ENCODE results near the gene PLXNC1.

PLXNC1 gene

DNA sequence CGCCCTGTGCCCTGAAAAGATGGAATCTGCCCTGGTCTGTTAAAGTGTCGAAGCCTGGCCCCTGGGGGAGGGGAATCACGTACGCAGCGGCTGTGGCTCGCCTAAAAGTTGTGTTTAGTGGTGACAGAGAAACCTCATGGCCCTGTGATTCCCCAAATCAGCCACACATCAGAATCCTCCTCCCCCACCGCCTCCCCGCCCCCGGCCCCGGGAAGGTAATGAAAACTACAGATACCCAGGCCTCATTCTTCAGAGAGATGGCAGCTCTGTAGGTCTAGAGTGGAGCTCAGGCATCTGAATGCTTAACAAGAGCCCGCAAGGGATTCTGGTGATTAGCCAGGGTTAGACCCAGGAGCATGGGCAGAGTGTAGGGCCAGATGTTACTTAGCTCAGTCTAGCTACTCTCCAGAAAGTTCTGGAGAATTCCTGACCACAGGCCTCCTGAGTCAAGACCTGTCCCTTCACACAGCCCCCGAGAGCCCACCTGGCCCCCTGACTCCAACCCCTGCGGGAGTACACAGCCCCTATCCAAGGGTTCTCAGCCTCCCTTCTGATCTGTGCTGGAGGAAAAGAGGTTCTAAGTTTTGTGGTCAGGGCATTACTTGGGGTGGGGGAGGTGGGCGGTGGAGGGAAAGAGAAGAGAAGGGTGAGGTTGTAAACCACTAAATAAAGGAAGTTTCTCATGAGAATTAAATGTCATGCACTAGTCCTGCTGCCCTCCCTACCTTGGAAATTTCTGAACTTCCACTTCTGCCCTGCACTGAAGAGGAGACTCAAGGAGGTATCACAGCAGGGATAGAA lies 114.8 kb downstream of the PLXNC1 start:
- intact Hi-C loops (cut with micrococcal nuclease), result loop anchor here (10.0 kb wide), 1 partner anchor 108 kb away; no protein-coding TSS in a partner anchor
- H3K36me3 Mint-ChIP-seq (ENCODE audit: low read depth), result no peaks in the 10 kb centered on the region
- H3K9me3 Mint-ChIP-seq, result no peaks in the 10 kb centered on the region
- H3K27me3 Mint-ChIP-seq, result no peaks in the 10 kb centered on the region
- H3K4me3 Mint-ChIP-seq, result peak overlapping the region; percentile 73
- peak overlapping the region; percentile 89 for H3K27ac Mint-ChIP-seq
- H3K4me1 Mint-ChIP-seq (ENCODE audit: low read depth), result peaks cover 54% of the 10 kb centered on the region

DNA sequence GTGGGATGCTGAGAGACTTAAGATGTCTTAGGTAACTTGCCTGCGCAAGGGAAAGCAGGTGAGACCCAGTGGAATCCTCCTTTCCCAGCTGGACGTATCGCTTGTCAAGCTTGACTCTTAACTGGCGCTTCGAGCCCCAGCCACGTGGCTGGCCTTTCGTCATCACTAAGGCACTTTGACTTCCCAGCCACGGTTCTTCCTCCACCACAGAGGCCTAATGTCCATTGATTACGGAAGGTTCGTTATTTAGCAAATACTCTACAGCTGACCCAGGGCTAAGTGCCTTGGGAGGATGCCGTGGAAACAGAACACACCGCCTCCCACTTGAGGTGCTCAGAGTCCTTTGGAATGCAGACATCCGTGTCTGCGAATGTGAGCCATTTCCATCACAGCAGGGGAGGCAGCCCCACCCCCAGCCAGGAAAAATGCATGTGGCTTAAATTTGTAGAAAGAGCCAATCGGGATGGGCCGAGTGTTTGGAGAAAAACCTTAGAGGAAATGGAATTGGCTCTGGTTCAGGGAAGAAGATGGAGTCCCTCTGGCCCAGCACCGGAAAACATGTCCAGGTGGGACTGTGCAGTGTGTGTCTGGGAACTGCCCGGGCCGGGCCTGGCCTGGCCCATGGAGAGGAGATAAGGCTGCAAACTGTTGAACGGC lies 115.7 kb downstream of the PLXNC1 start:
- no peaks in the 10 kb centered on the region for H3K36me3 Mint-ChIP-seq (ENCODE audit: low read depth)
- intact Hi-C loops (cut with micrococcal nuclease), result loop anchor here (10.0 kb wide), 1 partner anchor 109 kb away; no protein-coding TSS in a partner anchor
- H3K27ac Mint-ChIP-seq, result peak overlapping the region; percentile 89
- H3K9me3 Mint-ChIP-seq, result no peaks in the 10 kb centered on the region
- no peak overlapping the region for H3K4me3 Mint-ChIP-seq
- no peaks in the 10 kb centered on the region for H3K27me3 Mint-ChIP-seq
- peaks cover 54% of the 10 kb centered on the region for H3K4me1 Mint-ChIP-seq (ENCODE audit: low read depth)

DNA sequence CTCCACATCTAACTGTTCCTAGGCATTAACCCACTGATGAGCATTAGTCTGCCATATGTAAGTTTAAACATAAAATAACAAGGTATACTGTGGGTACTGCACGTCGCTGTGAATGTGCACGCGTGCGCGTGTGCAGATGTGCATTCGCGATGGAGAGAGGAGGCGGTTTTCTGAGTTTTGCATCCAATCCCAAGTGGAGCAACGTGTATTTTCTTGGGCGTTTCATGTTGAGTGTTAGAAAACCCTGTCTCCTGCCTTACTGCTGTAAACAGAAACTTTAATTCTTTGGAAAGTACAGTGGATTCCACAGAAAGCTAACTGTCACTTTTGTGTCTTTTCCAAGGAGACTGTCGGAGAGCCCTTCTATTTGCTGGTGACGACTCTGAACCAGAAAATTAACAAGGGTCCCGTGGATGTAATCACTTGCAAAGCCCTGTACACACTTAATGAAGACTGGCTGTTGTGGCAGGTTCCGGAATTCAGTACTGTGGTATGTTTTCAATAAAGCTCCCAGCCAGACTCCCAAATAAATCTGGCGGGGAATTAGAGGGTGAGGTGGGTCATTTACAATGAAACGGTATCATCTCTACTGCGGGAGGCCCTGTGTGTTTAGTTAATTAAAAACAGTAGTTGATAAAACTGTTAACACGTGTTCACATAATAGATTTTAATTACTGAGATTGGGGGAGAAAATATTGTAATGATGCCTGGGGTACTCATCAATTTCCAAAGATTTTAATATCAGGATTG lies 116.5 kb downstream of the PLXNC1 start:
- intact Hi-C loops (cut with micrococcal nuclease), result loop anchor here (10.0 kb wide), 1 partner anchor 110 kb away; no protein-coding TSS in a partner anchor
- H3K9me3 Mint-ChIP-seq, result no peaks in the 10 kb centered on the region
- peaks cover 54% of the 10 kb centered on the region for H3K4me1 Mint-ChIP-seq (ENCODE audit: low read depth)
- H3K27me3 Mint-ChIP-seq, result no peaks in the 10 kb centered on the region
- H3K27ac Mint-ChIP-seq, result no peak overlapping the region
- no peak overlapping the region for H3K4me3 Mint-ChIP-seq
- H3K36me3 Mint-ChIP-seq (ENCODE audit: low read depth), result no peaks in the 10 kb centered on the region

DNA sequence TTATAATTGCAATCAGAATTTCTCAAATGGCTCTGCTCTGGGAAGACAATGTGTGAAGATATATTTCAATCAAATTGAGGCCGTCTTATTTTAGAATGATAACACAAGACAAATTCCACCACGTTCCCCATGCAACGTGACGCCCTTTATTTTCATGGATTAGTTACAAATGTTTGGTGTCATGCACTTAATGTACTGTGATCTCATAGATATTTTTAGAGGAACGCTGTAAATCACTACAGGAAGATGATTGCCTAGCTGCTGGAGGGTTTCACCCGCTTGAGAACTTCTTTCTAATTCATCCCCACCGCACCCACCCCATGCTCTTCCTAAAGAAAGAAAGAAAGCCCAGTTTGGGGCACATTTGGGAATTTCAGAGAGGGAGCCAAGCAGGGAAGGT lies 117.2 kb downstream of the PLXNC1 start:
- H3K9me3 Mint-ChIP-seq, result no peaks in the 10 kb centered on the region
- H3K27me3 Mint-ChIP-seq, result no peaks in the 10 kb centered on the region
- H3K27ac Mint-ChIP-seq, result peak overlapping the region; percentile 24
- H3K4me1 Mint-ChIP-seq (ENCODE audit: low read depth), result peaks cover 54% of the 10 kb centered on the region
- no peak overlapping the region for H3K4me3 Mint-ChIP-seq
- intact Hi-C loops (cut with micrococcal nuclease), result loop anchor here (10.0 kb wide), 1 partner anchor 111 kb away; no protein-coding TSS in a partner anchor
- H3K36me3 Mint-ChIP-seq (ENCODE audit: low read depth), result no peaks in the 10 kb centered on the region

DNA sequence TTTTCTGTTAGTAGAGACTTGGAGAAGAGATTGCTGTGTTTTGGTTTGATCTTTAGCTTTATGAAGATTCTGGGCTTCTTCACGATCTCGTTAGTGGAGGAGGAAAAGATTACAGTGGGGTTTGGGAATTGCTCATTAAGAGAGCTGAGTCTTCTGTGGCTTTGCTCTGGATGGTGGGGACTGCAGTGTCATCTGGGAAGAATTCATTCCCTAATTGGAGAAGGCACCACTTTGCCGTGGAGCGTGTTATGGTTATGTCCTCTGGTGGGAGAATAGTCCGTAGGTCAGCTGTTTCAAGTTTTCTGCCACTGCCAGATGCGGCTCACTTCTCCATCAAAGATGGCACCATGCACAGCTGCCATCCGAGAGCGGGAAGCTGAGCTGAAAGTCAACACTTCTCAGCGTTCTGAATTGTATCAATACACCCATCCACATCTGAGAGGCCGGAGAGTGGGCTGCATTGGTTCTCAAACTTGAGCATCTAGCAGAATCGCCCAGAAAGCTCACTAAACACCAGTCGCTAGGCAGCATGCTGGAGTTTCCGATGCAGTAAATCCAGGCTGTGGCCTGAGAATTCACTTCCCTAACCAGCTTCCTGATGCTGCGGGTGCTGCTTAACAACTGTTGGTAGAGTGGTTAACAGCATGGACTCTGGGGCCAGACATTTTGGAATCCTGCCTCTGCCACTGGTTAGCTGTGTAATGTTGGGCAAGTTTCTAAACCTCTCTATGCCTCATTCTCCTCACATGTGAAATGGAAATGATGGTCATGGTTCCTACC lies 117.8 kb downstream of the PLXNC1 start:
- Mint-ChIP-seq H3K4me1 (ENCODE audit: low read depth) (peaks cover 60% of the 10 kb centered on the region), H3K27ac (peak overlapping the region; percentile 24), H3K27me3 (no peaks in the 10 kb centered on the region), H3K4me3 (no peak overlapping the region), H3K36me3 (ENCODE audit: low read depth) (no peaks in the 10 kb centered on the region), H3K9me3 (no peaks in the 10 kb centered on the region)
- intact Hi-C loops (cut with micrococcal nuclease), result loop anchor here (10.0 kb wide), 1 partner anchor 111 kb away; no protein-coding TSS in a partner anchor

DNA sequence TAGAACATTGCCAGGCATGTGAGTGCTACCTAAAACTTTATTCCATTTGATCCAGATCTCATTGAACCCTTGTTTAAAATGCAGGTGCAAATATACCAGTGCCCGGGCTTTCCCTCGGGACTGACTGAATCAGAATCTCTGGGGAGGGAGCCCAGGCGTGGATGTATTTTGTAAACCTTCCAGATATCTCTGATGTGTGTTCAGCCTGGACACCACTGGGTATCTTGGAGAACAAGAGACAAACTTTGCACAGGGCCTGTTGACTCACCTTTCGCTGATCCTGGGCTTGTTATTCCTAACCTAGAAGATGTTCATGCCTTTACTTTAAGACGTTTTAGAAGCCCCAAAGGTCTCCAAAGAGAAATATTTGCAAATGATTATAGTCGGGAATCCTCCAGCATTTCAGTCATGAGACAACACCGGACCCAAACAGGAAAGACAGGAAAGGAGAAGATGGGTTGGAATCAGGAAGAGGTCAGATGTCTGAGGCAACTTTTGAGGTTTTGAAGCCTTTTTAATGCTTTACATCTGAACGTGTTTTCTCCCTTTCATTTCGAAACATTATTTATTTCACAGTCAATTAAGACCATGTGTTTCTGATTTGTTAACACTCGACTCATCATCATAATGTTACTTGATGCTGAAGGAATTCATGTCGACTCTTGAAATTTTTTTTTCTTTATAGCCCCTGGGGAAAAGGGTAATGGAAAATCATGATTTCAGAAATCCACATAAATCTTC lies 118.6 kb downstream of the PLXNC1 start:
- intact Hi-C loops (cut with micrococcal nuclease), result loop anchor here (10.0 kb wide), 1 partner anchor 112 kb away; no protein-coding TSS in a partner anchor
- Mint-ChIP-seq H3K4me1 (ENCODE audit: low read depth) (peaks cover 65% of the 10 kb centered on the region), H3K27ac (peak overlapping the region; percentile 24)

DNA sequence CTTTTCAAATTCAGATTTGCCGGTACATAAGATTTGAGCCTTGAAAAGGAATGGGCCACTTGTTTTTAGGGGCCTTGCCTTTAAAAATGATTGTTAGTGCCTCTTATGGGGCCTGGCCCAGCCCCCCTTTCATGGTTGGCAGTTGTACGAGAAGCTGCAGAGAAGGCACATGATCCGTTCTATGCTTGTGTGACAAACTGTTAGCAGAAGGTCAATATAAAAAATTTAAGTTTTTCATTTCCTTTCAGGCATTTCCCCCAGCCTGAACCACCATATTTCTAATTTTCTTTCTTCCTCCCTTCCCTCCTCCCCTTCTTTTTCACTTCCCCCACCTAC lies 119.1 kb downstream of the PLXNC1 start:
- H3K27ac Mint-ChIP-seq, result peak overlapping the region; percentile 24
- no peaks in the 10 kb centered on the region for H3K27me3 Mint-ChIP-seq
- H3K9me3 Mint-ChIP-seq, result peaks cover 7% of the 10 kb centered on the region
- no peaks in the 10 kb centered on the region for H3K36me3 Mint-ChIP-seq (ENCODE audit: low read depth)
- intact Hi-C loops (cut with micrococcal nuclease), result loop anchor here (10.0 kb wide), 1 partner anchor 113 kb away; no protein-coding TSS in a partner anchor
- H3K4me3 Mint-ChIP-seq, result no peak overlapping the region
- peaks cover 65% of the 10 kb centered on the region for H3K4me1 Mint-ChIP-seq (ENCODE audit: low read depth)

More for the DNA sequence above, 118.6 kb downstream of the PLXNC1 start:
- no peaks in the 10 kb centered on the region for H3K27me3 Mint-ChIP-seq
- H3K36me3 Mint-ChIP-seq (ENCODE audit: low read depth), result no peaks in the 10 kb centered on the region
- H3K9me3 Mint-ChIP-seq, result peaks cover 2% of the 10 kb centered on the region
- H3K4me3 Mint-ChIP-seq, result no peak overlapping the region

DNA sequence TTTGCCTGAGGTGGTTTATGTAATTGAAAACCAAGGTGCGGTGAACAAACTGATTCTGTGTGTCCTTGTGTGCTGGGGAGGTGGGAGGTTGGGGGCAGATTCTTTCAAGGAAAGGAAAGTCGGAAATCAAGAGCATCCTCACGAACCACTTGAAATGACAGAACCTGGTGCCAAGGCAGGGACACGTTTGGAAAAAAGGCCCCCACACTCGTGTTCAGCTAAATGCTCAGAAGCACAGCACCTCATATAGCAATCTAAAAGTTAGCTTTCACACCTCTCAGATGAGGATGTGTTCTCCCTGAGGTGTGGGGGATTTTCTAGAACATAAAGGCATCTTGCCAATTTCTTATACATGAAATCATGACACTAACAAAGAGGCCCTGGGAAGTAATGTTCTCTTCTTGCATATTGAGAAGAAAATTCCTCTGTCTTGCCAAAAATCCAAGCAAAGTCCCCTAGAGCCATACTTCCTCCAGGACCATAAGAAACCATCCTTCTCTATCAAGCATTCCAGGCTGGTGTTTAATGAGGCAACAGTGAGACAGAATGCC lies 119.6 kb downstream of the PLXNC1 start:
- Mint-ChIP-seq H3K27ac (peak overlapping the region; percentile 24), H3K36me3 (ENCODE audit: low read depth) (no peaks in the 10 kb centered on the region), H3K27me3 (no peaks in the 10 kb centered on the region), H3K4me3 (no peak overlapping the region), H3K4me1 (ENCODE audit: low read depth) (peaks cover 62% of the 10 kb centered on the region), H3K9me3 (peaks cover 8% of the 10 kb centered on the region)
- intact Hi-C loops (cut with micrococcal nuclease), result loop anchor here (10.0 kb wide), 1 partner anchor 113 kb away; no protein-coding TSS in a partner anchor

DNA sequence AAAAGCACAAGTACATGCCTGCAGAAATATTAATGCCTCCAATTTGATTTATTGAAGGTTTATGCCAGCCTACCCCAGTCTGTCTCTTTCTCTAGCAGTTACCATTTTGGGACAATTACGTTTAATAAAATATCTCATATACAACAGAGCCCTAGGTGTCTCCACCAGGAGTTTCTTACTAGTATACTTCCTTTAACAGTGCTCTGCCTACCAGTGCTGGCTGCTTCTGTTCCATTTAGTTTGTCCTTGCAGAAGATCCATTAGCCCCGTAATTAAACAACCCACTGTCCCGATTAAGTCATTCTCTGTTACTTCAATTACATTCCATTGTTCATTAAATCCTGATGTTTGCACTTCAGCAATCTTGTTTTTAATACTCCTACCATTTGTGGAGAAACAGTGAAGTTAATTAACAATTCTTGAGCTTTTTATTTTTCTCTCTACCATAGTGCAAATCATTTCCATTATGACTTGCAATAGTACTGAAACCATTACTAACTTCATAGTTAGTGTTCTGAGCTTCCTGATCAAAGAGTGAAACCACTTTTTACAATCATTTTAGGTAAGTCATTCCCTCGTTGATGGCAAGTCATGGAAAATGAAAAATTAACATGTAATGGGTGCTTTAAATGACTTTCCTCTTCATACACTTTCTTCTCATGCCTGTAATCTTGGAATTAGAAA lies 121.1 kb downstream of the PLXNC1 start:
- Mint-ChIP-seq H3K9me3 (peaks cover 8% of the 10 kb centered on the region), H3K4me3 (no peak overlapping the region), H3K27me3 (no peaks in the 10 kb centered on the region), H3K4me1 (ENCODE audit: low read depth) (peaks cover 48% of the 10 kb centered on the region), H3K27ac (no peak overlapping the region), H3K36me3 (ENCODE audit: low read depth) (no peaks in the 10 kb centered on the region)
- intact Hi-C loops (cut with micrococcal nuclease), result loop anchor here (10.0 kb wide), 1 partner anchor 115 kb away; no protein-coding TSS in a partner anchor

DNA sequence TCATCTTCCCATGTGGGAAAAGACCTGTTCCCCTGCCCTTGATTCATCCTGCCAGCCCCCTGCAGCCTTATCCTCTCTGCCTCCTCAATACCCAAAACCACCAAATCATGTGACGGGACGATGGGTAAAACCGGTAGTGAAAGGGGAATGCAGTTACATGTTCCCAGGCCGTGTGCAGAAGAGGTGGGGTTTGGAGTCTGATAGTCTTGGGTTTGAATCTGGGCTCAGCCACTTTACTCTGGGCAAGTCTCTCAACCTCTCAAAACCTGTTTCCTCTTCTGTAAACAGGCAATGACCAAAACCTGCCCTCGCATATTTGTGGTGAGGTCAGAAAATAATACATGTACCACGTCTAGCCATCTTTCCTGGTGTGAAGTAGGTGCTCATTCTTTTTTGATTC lies 123.0 kb downstream of the PLXNC1 start:
- Mint-ChIP-seq H3K27ac (no peak overlapping the region), H3K4me3 (no peak overlapping the region), H3K9me3 (peaks cover 8% of the 10 kb centered on the region), H3K27me3 (no peaks in the 10 kb centered on the region), H3K36me3 (ENCODE audit: low read depth) (no peaks in the 10 kb centered on the region), H3K4me1 (ENCODE audit: low read depth) (peaks cover 37% of the 10 kb centered on the region)
- intact Hi-C loops (cut with micrococcal nuclease), result no loop called here

DNA sequence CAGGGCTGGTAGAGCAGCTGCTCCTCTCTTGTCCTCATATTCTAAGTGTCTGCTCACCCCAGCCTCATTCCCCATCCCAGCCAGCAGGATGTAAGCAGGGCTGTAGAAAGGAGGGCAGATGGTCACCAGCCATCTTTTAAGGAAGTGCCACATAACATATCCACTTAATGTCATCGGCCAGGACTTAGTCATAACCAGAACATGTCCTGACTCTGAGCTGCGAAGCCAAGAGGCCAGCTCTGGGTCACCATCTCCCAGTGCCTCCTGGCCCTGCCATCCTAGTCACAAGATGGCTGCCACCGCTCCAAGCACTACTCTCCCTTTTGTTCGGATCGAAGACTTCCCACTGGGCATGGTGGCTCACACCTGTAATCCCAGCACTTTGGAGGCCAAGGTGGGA lies 123.9 kb downstream of the PLXNC1 start:
- H3K27me3 Mint-ChIP-seq, result no peaks in the 10 kb centered on the region
- H3K4me3 Mint-ChIP-seq, result no peak overlapping the region
- H3K27ac Mint-ChIP-seq, result no peak overlapping the region
- intact Hi-C loops (cut with micrococcal nuclease), result no loop called here
- peaks cover 28% of the 10 kb centered on the region for H3K4me1 Mint-ChIP-seq (ENCODE audit: low read depth)
- no peaks in the 10 kb centered on the region for H3K36me3 Mint-ChIP-seq (ENCODE audit: low read depth)
- H3K9me3 Mint-ChIP-seq, result peaks cover 8% of the 10 kb centered on the region

DNA sequence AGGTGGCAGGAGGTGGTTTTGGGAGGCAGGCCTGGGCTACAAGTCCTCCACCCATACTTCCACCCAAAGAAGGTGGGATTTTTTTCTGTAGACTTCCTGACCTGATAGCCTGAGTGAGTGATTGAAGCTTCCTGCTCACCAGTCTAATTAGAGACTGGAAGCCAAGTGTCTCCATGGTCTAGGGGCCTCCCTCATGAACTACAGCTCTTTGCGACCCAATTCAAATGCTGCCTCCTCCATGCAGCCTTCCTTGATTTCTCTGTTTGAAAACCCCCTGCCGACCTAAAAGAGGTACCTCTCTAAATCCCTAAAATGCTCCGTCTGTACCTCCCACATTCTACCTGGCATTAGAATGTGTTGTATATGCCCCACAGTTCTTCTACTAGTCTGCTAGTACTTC lies 124.9 kb downstream of the PLXNC1 start:
- Mint-ChIP-seq H3K36me3 (ENCODE audit: low read depth) (no peaks in the 10 kb centered on the region), H3K9me3 (peaks cover 8% of the 10 kb centered on the region), H3K27me3 (no peaks in the 10 kb centered on the region), H3K27ac (no peak overlapping the region), H3K4me1 (ENCODE audit: low read depth) (peaks cover 29% of the 10 kb centered on the region), H3K4me3 (no peak overlapping the region)
- intact Hi-C loops (cut with micrococcal nuclease), result no loop called here
